KBM-7 (cell line): Measurements from ENCODE around the gene CNGB1.
A peak's percentile ranks its signal among the peaks of the same experiment; 100 is the strongest.
"Not testable (repeated sequence)": the region's sequence is repeated elsewhere in the genome, so short reads cannot be mapped to it uniquely, and the experiment has no call there.

Experiments used
- DNase-seq: peaks from one replicate; pipeline ENCODE4 v3.0.0-alpha.2; 2015
- in situ Hi-C: fragments of 300-500 bp; cut with MboI; formaldehyde crosslinking; loops from 2 replicates; pipeline ENCODE4 v1.14.3; 2020; ENCODE audit warnings: low sequenced_read_pairs, low pct_unique_long_range_greater_than_20kb, mixed read lengths

CNGB1 gene

GRCh38 chr16:57862698-57863433 is 108.1 kb downstream of the CNGB1 start:
- in situ Hi-C loops = no loop called here
- DNase-seq = no peak

DNA sequence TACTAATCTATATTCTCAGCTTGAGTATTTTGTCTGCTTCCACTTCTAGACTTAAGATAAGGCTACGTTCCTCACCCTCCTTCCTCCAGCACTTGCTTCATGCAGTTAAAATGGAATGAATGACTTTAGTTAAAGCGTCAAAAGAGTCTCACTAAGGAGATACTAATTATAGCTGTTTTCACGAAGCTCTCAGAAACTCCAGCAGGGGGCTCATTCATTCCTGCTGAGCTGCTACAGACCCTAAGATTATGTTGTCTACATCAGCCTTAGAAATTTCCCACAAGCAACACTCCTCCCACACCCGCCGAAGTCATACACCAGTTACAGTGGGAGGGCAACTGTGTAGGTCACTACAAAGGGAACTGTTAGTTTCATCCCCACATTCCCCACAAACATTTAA is 111.6 kb downstream of the CNGB1 start:
- in situ Hi-C loops = no loop called here
- DNase-seq = peak; percentile 56

DNA sequence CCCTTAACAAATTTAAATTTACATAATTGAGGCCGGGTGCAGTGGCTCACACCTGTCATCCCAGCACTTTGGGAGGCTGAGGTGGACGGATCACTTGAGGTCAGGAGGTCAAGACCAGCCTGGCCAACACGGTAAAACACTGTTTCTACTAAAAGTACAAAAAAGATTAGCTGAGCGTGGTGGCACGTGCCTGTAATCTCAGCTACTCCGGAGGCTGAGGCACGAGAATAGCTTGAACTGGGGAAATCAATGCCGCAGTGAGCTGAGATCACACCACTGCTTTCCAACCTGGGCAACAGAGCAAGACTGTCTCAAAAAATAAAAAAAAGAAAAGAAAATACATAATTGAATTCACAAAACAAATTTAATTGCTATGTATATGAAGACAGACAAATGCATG is 112.3 kb downstream of the CNGB1 start:
- no peak for DNase-seq
- in situ Hi-C loops = no loop called here

GRCh38 chr16:57857991-57858390 is 112.9 kb downstream of the CNGB1 start:
- DNase-seq, in situ Hi-C loops: not testable (repeated sequence)

GRCh38 chr16:57855188-57855587 is 115.7 kb downstream of the CNGB1 start:
- in situ Hi-C loops = no loop called here

GRCh38 chr16:57852189-57852588 is 118.7 kb downstream of the CNGB1 start:
- no peak for DNase-seq
- in situ Hi-C loops = no loop called here

More at GRCh38 chr16:57855188-57855587, 115.7 kb downstream of the CNGB1 start:
- DNase-seq = no peak

GRCh38 chr16:57848181-57848580 is 122.7 kb downstream of the CNGB1 start:
- in situ Hi-C loops = no loop called here
- DNase-seq = no peak

- DNase-seq, in situ Hi-C loops: not testable (repeated sequence)
These were observed 124.0 kb downstream of the CNGB1 start for GRCh38 chr16:57846931-57847330.

DNA sequence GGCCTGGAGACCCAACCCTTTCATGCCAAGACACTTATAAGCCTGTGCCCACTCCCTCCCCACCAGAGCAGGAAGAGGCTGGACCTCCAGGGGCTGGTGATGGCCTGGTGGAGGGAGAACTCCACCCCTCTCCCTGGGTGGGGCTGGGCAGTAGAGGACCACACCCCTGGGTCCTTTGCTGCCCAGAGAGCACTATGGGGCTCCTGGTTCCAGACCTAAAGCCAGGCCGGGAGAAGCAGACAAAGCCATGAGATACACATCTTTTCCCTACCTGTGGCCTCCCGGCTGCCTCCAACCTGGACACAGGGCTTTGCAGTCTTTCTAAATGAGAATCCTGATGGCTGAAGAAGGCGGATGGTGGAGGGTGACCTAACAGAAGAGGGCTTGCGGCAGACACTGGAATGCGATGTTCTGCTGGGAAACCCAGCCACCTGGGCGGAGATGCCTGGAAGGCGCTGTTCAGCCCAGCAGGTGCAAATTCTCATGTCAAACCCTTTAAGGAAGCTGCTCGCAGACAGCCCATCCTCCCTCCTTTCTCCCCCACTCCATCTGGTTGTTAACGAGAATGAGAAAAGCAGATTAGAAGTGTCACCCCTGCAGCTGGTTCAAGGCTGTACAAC is 124.7 kb downstream of the CNGB1 start:
- in situ Hi-C loops = no loop called here
- DNase-seq = peak; percentile 27

- no peak for DNase-seq
- in situ Hi-C loops = no loop called here
These were observed 125.8 kb downstream of the CNGB1 start for GRCh38 chr16:57845115-57845514.

- DNase-seq = no peak
- in situ Hi-C loops = no loop called here
These were observed 126.4 kb downstream of the CNGB1 start for GRCh38 chr16:57844416-57845030.

GRCh38 chr16:57843400-57843799 is 127.5 kb downstream of the CNGB1 start:
- in situ Hi-C loops = no loop called here

GRCh38 chr16:57842601-57843000 is 128.3 kb downstream of the CNGB1 start:
- in situ Hi-C loops = no loop called here
- no peak for DNase-seq

More at GRCh38 chr16:57843400-57843799, 127.5 kb downstream of the CNGB1 start:
- no peak for DNase-seq

GRCh38 chr16:57840833-57841232 is 130.1 kb downstream of the CNGB1 start:
- in situ Hi-C loops = no loop called here
- no peak for DNase-seq

DNA sequence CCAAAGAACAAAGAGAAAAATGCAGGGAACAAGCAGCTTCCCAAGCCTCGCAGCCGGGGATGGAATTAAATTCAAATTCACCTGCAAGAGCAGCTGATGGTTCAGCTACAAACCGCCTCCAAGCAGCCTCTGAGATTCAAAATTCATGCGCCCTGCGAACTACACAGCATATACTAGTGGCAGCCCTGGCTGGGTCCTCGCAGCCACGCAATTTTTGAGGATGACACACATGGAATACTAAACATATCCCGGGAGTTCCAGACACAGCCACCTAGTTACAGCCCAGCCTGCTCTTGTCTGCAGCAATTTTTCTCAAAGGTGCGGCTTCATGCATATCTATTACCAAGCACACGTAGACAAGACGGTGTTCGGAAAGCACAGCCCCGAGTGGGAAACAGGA is 132.8 kb downstream of the CNGB1 start:
- in situ Hi-C loops = no loop called here
- DNase-seq = no peak

- in situ Hi-C loops = no loop called here
- no peak for DNase-seq
These were observed 133.4 kb downstream of the CNGB1 start for GRCh38 chr16:57837305-57838125.

DNA sequence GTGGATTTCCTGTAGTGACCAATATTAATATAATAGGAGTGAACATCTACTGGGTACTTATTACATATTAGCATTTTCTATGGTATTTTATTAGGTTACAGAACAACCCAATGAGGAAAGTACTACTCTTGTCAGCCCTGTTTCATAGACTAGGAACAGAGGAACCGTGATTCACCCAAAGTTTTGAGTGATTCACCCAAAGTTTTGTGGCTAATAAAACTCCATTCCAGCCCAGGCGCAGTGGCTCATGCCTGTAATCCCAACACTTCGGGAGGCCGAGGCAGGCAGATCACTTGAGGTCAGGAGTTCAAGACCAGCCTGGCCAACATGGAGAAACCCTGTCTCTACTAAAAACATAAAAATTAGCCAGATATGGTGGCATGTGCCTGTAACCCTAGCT is 135.5 kb downstream of the CNGB1 start:
- DNase-seq, in situ Hi-C loops: not testable (repeated sequence)

DNA sequence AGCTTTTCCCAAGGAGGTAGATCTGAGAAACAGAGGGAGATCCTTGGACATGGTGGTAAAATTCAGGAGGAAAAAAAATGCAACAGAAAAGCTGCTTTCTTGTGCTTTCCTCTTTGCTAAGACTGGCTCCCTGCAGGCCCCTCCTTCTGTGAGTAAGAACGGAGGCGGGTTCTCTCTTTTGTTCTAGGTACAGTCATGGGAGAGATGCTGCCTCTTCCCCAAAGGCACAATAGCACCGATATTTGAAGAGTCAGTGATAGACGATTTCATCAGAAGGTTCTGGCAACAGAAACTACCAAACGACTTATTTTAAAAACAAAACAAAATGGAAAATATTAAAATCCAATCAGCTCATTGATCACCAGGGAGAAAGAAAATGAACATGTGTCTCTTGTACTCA is 136.0 kb downstream of the CNGB1 start:
- DNase-seq = no peak
- in situ Hi-C loops = no loop called here
